ENCODE measurements around the gene PYCR2.
"Not testable (repeated sequence)": the region's sequence is repeated elsewhere in the genome, so short reads cannot be mapped to it uniquely, and the experiment has no call there.

The PYCR2 gene

GRCh38 chr1:225923692-225924555 is at the start of gene PYCR2:
PYCR2 (minus strand) TSS chr1:225924250; CDS start chr1:225924110, 140 bp downstream.
- DNase-seq = peak; percentile 94

DNA sequence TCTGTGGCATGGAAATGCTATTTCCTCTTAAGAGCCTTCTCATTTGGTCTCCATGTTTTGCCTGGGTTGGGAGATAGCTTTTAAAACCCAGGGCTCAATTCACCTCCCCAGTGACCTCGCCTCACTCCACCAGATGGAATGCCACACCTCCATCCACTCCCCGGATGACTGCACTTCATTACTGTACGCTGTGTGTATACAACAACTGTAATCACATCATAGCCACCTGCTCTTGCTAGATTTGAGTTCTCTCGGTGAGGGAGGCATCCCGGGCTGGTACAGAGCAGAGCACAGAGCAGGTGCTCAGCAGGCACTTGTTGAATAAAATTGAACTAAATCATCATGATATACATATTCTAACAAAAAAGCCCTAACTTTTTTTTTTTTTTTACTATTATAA is 49.1 kb upstream of the PYCR2 start:
- no peak for DNase-seq

DNA sequence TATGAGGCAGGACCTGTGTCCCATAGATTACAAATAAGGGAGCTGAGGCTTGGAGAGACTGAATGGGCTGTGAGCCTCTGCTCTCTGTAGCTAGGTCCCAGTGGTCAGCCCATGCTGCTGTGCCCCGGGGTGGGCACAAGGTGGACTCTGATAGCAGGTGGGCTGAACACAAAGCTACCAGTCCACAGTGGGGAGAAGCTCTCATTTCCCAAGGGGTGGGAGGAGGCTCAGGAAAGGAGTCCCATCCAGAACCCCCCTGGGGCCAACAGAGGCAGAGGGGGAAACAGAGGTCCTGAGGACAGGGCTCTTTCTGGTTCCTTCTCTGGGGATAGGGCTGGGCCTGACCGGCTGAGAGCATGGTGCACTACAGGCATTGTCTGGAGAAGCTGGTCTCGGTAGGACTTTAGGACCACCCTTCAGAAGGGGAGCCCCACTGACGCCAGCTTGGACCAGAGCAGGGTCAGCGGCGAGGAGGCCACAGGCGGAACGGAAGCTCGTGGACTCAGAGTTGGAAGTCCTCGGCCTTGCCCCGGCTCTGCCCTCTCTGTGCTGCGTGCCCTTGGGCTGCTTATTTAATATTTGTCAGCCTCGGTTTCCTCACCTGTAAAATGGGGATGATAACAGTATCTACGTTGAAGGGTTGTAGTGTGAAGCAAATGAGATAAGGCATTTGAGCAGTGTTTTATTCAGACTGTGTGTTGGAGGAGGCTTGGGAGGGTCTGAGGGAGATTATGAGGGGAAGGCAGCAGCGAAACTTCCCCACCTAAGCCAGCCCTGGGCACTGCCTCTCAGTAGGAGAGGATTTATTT is 48.5 kb upstream of the PYCR2 start:
- no peak for DNase-seq

DNA sequence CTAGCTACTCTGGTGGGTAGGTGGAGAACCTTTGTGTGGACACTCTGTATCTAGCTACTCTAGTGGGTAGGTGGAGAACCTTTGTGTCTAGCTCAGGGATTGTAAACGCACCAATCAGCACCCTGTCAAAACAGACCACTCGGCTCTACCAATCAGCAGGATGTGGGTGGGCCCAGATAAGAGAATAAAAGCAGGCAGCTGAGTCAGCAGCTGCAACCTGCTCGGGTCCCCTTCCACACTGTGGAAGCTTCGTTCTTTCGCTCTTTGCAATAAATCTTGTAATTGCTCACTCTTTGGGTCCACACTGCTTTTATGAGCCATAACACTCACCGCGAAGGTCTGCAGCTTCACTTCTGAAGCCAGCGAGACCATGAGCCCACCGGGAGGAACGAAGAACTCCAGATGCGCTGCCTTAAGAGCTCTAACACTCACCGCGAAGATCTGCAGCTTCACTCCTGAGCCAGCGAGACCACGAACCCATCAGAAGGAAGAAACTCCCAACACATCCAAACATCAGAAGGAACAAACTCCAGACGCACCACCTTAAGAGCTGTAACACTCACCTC is 46.6 kb upstream of the PYCR2 start:
- not testable (repeated sequence) for DNase-seq

DNA sequence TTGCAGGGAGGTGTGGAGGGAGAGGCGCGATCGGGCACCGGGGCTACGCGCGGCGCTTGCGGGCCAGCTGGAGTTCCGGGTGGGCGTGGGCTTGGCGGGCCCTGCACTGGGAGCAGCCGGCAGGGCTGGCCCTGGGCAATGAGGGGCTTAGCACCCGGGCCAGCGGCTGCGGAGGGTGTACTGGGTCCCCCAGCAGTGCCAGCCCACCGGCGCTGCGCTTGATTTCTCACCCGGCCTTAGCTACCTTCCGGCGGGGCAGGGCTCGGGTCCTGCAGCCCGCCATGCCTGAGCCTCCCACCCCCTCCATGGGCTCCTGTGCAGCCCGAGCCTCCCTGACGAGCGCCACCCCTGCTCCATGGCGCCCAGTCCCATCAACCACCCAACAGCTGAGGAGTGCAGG is 45.7 kb upstream of the PYCR2 start:
- not testable (repeated sequence) for DNase-seq

DNA sequence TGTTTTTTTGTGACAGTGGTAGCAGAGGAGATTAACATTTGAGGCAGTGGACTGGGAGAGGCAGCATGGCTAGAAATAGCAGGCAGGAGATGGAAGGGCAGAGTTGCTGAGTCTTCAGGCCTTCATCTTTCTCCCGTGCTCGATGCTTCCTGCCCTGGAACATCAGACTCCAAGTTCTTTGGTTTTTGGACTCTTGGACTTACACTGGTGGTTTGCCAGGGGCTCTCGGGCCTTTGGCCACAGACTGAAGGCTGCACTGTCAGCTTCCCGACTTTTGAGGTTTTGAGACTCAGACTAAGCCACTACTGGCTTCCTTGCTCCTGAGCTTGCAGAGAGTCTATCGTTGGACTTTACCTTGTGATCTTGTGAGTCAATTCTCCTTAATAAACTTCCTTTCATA is 41.2 kb upstream of the PYCR2 start:
- no peak for DNase-seq

DNA sequence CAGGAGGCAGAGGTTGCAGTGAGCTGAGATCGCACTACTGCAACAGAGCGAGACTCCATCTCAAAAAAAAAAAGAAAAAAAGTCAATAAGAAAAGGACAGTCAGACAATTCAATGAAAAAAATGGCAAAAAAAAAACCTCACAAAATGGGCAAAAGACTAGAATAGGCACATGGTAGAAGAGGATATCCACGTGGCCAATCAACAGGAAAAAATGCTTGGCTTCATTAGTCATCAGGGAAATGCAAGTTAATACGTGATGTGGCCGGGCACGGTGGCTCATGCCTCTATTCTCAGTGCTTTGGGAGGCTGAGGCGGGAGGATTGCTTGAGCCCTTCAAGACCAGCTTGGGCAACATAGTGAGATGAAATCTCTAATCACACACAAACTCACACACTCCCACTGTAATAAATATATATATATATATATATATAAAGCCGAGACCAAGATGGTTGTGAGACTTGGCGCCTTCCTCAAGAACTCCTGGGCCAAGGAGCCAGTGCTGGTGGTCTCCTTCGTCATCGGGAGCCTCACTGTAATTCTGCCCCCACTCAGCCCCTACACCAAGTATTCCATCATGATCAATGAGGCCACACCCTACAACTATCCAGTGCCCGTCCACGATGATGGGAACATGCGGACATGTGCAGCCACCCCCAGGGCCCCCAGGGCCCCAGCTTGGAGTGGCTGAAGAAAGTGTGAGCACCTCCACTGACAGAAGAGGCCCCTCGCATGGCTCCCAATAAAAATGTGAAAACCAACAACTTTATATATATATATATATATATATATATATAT is 39.9 kb upstream of the PYCR2 start:
- no peak for DNase-seq

DNA sequence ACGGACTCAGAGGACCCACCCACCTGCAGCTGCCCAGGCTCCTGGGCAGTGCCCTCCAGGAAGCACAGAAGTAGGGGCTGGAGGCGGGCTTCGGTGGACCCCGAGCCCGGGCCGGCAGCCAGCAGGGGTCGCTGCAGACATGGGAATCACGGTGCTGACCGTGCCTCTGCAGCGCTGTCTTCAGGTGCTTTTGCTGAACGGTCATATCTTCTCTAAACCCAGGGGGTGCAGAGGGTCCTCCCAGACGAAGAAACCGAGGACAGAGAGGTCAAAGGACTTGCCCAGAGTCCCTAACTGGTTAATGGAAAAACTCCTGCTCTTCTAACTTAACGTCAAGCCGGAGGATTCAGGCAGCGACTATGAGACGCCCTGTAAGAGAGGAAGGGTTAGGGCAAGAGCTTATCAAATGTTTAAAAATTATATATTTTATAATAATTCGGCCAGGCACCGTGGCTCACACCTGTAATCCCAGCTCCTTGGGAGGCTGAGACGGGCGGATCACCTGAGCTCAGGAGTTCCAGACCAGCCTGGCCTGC is 38.5 kb upstream of the PYCR2 start:
- peak; percentile 66 for DNase-seq

DNA sequence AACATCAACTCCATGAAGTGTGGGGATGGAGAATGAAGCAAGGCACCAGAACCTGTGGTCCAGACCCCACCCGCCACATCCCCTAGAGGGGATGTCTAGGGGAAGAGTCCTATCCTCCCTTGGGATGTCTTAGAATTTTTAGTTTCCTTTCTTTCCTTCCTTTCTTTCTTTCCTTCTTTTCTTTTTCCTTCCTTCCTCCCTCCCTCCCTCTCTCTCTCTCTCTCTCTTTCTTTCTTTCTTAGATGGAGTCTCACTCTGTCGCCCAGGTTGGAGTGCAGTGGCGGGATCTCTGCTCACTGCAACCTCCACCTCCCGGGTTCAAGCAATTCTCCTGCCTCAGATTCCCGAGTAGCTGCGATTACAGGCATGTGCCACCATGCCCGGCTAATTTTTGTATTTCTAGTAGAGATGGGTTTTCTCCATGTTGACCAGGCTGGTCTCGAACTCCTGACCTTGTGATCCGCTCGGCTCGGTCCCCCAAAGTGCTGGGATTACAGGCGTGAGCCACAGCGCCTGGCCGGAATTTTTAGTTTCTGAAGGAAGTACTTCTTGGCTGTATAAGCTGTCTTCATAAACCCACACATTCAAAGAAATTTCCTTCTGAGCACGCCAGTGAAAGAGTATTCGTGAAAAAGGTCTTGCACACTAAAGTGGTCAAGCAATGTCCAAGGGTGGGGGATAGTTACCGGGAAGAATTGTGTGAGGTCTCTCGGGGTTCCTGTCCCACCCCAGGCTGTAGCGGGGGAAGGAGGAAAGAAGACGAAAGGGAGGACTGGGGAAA is 37.8 kb upstream of the PYCR2 start:
- no peak for DNase-seq

- no peak for DNase-seq
Measured at GRCh38 chr1:225958041-225958440, 34.0 kb upstream of the PYCR2 start.

DNA sequence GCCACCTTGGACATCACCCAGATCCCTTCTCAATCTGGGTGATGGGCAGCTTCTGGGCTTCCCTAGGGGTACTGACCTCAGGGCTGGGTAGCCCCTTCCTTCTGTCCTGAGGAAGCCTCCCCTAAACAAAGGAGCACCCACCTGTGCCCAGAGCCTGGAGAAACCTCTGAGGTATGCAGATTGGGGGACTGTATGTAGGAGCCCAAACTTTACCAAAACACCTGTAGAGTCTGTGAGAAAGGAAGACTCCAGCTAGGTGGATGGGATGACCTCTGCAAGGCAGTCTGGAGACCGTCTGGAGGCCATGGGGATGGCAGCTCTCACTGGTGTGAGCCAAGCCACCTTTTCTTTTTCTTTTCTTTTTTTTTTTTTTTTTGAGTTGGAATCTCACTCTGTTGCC is 30.7 kb upstream of the PYCR2 start:
- DNase-seq = no peak

GRCh38 chr1:225953315-225953714 is 29.3 kb upstream of the PYCR2 start:
- no peak for DNase-seq

DNA sequence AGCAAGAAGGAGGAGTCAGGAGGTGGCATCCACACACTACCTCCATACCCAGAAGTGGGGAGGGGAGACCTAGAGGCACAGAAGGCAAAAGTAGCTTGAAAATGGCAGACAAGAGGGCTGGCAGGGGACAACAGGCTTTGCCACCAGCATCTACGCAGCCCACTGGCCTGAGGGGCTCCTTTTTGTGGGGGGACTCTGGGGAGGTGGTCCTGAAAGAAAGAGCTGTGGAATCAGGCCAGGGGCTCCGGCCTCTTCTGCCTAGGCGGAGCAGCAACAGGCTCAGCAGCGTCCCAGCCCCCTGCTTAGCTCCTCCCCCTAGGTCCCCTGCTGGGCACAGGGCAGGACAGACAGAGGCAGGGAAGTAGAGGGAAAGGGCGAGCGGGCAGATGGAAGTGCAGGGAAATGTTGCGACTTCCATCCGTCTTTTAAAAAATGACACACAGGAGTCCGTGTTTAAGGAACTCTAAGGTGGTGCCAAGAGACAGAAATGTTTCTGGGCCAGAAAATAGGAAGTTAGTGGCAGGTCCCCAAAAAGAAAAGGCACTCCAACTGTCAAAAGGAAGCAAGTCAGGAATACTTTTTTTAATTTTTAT is 27.0 kb upstream of the PYCR2 start:
- DNase-seq = no peak

DNA sequence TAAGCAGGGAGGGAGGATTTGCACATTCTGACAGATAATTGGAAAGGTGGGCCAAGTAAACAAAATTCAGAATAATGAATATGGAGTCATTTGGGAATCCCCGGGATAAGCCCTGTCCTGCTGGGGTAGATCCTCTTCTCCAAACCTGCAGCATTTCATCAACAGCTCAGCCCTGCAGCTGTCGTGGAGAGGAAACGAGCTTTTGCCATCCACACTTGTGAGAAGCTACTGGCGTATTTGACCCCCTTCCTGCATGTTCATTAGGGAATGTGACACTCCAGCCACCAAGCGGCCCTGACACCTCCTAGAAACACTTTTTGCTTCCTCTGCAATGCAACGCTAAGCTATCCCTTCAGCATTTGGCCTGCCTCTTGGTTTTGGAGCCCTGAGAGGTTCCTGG is 25.0 kb upstream of the PYCR2 start:
- DNase-seq = no peak

- no peak for DNase-seq
Measured at GRCh38 chr1:225946803-225947202, 22.8 kb upstream of the PYCR2 start.

GRCh38 chr1:225946082-225946620 is 22.1 kb upstream of the PYCR2 start:
- no peak for DNase-seq

DNA sequence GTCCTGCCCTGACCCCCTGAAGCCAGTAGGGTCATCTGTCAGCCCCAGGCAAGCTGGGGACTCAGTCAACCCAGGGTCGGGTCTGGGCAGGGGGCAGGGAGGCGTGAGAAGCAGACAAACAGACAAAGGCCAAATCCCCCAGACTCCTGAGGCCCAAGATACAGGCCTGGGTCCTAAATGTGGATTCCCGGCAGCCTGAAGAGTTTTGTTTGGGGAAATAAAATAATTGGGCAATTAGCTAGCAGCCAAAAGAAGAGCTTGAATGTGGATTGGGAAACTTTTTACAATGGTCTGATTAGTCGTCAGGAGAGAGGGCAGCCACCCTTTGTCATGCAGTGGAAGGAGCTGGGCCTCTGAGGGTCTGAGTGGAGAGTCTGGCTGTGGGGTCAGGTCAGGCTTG is 21.5 kb upstream of the PYCR2 start:
- no peak for DNase-seq

- no peak for DNase-seq
Measured at GRCh38 chr1:225944951-225945350, 20.9 kb upstream of the PYCR2 start.

GRCh38 chr1:225944387-225944786 is 20.3 kb upstream of the PYCR2 start:
- DNase-seq = no peak

GRCh38 chr1:225943582-225943981 is 19.5 kb upstream of the PYCR2 start:
- DNase-seq = no peak

DNA sequence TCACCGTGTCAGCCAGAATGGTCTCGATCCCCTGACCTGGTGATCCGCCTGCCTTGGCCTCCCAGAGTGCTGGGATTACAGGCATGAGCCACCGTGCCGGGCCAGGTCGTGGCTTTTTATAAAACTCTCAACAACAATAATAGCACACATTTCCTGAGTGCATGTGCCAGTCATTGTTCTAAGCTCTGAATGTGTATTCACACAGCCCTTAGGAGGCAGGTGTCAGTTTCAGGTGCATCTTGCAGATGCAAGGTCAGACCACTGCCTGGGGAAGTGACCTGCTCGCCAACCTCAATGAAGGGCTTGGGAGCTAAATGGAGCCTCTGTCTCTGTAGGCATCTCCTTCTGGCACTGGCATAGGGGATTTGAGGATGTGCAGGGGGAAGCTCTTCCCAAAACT is 18.5 kb upstream of the PYCR2 start:
- DNase-seq = no peak

Measured in stimulated activated CD4-positive, alpha-beta T cell treated with anti-CD3 and anti-CD28 coated beads, Interleukin-4, amount 100 ng/mL, for 1 hour (primary cell).